HG03280 (cell line): ENCODE results near the gene TMEM116.
A peak's percentile ranks its signal among the peaks of the same experiment; 100 is the strongest.
"Not testable (repeated sequence)": the region's sequence is repeated elsewhere in the genome, so short reads cannot be mapped to it uniquely, and the experiment has no call there.

Experiments used
- ATAC-seq: cut with Tn5 transposase; IDR thresholded peaks from one replicate; pipeline ENCODE4 v1.9.1; 2021; ENCODE audit warnings: mild to moderate bottlenecking, moderate library complexity; ENCODE audit not compliant: unreplicated experiment

TMEM116 gene

GRCh38 chr12:112010415-112011344, 2.3 kb downstream of the TMEM116 start:
- ATAC-seq, result no peak

DNA sequence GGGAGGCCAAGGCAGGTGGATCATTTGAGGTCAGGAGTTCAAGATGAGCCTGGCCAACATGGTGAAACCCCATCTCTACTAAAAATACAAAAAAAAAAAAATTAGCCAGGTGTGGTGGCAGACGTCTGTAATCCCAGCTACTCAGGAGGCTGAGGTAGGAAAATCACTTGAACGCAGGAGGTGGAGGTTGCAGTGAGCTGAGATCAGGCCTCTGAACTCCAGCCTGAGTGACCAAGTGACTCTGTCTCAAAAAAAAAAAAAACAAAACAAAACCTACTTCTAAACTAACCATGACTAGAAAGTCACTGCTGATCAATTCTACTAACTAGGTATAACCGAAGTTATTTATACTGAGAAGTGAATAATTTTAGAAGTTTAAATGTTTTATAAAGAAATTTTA, 3.4 kb downstream of the TMEM116 start:
- ATAC-seq, result not testable (repeated sequence)

- no peak for ATAC-seq
Measured at GRCh38 chr12:112008918-112009317, 4.0 kb downstream of the TMEM116 start.

GRCh38 chr12:112007945-112008344, 5.0 kb downstream of the TMEM116 start:
- ATAC-seq, result no peak

DNA sequence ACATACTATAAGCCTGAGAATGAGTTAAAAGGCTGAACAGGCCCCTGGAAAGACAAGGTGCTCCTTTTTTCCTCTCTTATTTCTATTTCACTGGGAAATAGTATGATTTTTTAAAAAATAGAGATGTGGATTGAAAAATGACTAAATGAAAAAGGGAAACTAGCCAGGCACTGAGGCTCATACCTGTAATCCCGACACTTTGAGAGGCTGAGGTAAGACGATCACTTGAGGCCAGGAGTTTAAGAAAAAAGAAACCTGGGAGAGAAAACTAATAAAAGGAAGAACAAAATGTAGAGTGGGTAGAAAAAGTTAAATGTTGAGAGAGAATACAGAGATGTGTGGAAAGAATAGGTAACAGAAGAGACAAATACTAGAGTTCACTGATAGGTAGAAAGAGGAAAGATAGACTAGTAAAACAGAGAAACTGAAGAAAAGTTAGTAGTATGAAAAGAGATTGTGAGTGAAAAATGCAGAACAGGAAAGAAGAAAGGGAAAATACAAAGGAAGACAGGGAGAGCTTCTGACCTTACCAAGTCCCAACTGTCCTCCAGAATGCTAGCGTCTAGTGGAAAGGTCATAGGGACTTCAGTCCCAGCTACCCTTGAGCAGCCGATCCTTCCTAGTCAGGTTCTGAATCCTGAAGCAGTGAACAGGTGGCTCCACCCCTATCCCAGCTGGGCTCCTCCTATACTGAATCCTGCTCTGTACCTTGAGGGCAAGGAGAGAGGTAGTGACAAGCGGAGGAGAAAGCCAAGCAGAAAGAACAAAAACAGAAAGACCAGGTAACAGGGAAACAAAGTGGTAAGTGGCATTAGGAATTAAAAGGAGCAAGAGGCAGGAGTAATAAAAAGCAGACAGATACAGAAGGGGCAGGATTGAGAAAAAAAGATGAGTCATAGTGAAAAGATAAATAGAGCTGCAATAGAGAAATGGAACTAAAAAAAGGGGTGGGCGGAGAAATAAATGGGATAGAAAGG, 7.3 kb downstream of the TMEM116 start:
- no peak for ATAC-seq

- ATAC-seq, result no peak
Measured at GRCh38 chr12:112004041-112004440, 8.9 kb downstream of the TMEM116 start.

- no peak for ATAC-seq
Measured at GRCh38 chr12:112001576-112001975, 11.4 kb downstream of the TMEM116 start.

DNA sequence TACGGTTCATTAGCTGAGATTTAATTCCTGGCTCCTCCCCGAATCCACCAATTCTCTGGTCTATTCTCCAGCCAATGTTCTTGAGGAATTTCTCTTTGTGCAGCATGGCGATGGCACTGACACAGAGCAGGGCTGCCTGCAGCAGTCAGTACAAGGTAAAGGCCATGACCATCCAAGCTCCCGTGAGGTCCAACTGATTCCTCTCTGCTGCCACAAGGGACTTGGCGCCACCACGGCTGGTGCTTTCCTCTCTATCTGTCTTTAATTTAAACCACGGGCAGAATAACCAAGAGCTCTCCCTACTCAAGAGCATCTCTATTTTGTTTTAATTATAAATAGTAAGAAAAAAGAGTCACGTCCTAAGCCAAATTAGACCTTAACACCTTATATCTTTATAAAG, 12.1 kb downstream of the TMEM116 start:
- no peak for ATAC-seq

DNA sequence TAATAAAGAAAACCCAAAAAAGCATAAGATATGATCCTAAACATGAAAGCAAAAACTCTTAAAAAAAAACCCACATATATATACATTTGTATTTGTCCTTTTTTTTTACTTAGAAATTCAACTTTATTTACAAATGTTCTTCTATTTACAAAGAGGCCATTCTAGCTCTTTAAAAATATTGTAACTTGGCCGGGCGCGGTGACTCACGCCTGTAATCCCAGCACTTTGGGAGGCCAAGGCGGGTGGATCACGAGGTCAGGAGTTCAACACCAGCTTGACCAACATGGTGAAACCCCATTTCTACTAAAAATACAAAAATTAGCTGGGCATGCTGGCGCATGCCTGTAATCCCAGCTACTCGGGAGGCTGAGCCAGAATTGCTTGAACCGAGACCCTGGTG, 13.8 kb downstream of the TMEM116 start:
- ATAC-seq, result not testable (repeated sequence)

GRCh38 chr12:111998015-111998414, 14.9 kb downstream of the TMEM116 start:
- no peak for ATAC-seq

GRCh38 chr12:111997300-111997699, 15.7 kb downstream of the TMEM116 start:
- no peak for ATAC-seq

DNA sequence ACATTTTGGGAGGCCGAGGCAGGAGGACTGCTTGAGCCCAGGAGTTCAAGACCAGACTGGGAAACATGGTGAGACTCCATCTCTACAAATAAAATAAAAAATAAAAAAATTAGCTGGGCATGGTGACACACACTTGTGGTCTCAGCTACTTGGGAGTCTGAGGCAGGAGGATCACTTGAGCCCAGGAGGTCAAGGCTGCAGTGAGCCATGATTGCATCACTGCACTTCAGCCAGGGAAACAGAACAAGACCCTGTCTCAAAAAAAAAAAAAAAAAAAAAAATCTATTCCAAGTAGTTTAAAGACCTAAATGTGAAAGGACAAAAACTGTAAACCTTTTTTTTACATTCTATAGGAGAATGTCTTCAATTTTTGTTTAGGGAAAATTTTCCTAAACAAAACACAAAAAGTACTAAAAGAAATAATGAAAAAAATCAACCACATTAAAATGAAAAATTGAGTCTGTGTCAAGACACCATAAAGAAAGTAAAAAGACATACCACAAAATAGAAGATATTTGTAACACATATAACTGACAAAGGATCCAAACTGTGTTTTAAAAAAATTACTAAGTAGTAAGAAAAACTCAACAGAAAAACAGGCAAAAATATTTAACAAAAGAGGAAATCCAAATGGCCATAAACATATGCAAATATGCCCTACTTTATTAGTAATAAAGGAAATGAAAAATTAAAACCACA, 17.0 kb downstream of the TMEM116 start:
- ATAC-seq, result no peak

- ATAC-seq, result peak; percentile 67
Measured at GRCh38 chr12:111994211-111995111, 18.5 kb downstream of the TMEM116 start.

DNA sequence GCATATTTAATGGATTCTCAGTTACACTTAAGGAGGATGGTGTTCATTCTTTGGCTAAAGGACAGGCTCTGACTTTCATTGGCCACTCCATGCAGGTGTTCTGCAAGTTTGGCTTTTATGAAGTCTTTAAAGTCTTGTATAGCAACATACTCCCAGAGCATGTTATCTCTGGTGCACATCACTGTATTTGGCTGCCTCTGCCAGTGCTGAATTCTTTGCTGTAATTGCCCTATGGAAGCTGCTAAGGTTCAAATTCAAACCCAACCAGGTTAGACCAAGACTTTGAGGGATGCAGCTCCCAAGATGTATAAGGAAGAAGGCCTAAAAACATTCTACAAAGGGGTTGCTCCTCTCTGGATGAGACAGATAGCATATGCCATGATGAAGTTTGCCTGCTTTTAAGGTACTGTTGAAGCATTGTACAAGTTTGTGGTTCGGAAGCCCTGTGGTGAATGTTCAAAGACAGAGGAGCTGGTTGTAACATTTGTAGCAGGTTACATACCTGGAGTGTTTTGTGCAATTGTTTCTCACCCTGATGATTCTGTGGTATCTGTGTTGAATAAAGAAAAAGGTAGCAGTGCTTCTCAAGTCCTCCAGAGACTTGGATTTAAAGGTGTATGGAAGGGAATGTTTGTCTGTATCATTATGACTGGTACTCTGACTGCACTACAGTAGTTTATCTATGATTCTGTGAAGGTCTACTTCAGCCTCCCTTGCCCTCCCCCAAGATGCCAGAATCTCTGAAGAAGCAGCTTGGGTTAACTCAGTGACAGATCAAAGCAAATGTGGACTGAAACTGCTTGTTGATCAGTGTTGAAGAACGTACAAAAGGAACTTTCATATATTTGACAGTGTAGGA, 19.4 kb downstream of the TMEM116 start:
- ATAC-seq, result no peak

DNA sequence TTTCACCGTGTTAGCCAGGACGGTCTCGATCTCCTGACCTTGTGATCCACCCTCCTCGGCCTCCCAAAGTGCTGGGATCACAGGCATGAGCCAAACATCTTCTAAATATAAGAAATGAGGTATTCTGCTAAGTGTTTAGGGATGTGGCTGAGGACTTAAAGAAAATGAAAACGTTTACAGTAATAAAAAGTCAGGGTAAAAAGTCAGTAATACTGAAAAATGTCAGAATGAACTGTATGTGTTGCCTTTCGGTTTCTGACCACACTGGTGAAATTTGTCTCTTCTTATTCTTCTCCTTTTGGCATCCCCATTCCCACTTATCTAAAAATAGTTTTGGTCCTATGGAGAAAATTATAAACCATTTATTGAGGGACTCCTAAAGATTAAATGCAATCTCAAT, 20.5 kb downstream of the TMEM116 start:
- no peak for ATAC-seq

GRCh38 chr12:111991946-111992345, 21.0 kb downstream of the TMEM116 start:
- no peak for ATAC-seq

DNA sequence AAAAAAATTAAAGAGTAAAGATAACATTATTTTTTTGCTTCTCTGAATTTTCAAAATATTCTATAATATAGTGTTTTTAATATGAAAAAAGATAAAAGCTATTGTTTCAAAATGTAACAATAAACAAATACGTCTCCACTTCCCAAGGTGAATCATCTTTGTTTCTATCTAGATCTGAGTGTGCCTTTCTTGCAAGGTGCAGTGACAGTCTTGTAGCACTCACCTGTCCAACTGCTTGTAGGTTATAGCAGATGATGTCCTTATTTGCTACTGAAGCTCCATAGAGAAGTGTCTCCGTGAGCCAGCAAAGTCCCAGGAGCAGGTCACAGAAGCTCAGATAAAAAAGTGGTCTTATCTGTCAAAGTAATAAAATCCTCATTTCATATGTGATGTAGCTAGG, 21.4 kb downstream of the TMEM116 start:
- no peak for ATAC-seq

DNA sequence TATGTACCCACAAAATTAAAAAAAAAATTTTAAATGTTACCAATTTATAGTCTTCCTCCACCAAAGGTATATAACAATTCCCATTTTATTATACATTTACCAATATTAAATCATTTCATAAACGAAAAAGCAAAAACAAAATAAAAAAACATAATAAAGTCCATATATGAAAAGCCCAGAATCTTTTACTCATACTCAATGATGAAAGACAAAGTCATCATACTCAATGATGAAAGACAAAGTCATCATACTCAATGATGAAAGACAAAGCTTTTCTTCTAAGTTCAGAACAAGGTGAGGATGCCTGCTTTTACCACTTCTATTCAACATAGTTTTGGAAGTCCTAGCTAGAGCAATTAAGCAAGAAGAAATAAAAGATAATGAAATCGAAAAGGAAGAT, 28.1 kb downstream of the TMEM116 start:
- ATAC-seq, result no peak

DNA sequence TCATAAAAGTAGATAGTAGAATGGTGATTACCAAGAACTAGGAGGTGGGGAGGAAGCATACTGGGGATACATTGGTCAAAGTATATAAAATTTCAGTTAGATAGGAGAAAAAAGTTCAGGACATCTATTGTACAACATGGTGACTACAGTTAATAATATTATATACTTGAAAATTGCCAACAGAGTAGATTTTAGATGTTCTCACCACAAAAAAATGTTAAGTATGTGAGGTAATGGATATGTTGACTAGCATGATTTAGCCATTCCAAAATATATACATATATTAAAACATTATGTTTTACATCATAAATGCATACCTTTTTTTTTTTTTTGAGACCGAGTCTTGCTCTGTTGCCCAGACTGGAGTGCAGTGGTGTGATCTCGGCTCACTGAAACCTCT, 31.0 kb downstream of the TMEM116 start:
- ATAC-seq, result no peak
